GM23338 (cell line): ENCODE data around the gene DDX4. TPM values are rescaled to one million over a fixed set of nuclear protein-coding genes. Genes with fewer than 3 reads are reported as not detected.

Experiments
- ATAC-seq: fragments of 200-7000 bp; cut with Tn5 transposase; 3 replicates; pipeline ENCODE4 v1.9.1; 2020
- DNase-seq: peaks from one replicate; pipeline ENCODE4 v3.0.0-alpha.2; 2015; ENCODE audit warnings: low spot score
- H2AFZ ChIP-seq: fragments of 200-600 bp; sonication (generic); 2 replicates; pipeline ENCODE4 v1.8.0; 2016; ENCODE audit warnings: antibody characterized with exemption, mild to moderate bottlenecking, moderate library complexity
- H3F3A ChIP-seq: fragments of 200-600 bp; sonication (generic); replicated peaks from 2 replicates; pipeline ENCODE4 v1.8.0; 2017; ENCODE audit warnings: antibody characterized with exemption, mixed run types, low read depth
- H3K27ac ChIP-seq: fragments of 200-600 bp; sonication (generic); 2 replicates; pipeline ENCODE4 v1.6.1; 2016; ENCODE audit warnings: low read depth
- H3K27me3 ChIP-seq: fragments of 200-600 bp; sonication (generic); 2 replicates; pipeline ENCODE4 v1.8.0; 2016; ENCODE audit warnings: mild to moderate bottlenecking, mixed run types, moderate library complexity; ENCODE audit not compliant: insufficient read depth
- H3K36me3 ChIP-seq: fragments of 200-600 bp; sonication (generic); 2 replicates; pipeline ENCODE4 v1.8.0; 2016; ENCODE audit warnings: mild to moderate bottlenecking; ENCODE audit not compliant: insufficient read depth
- H3K4me1 ChIP-seq: fragments of 200-600 bp; sonication (generic); 2 replicates; pipeline ENCODE4 v1.8.0; 2016; ENCODE audit warnings: mild to moderate bottlenecking, moderate library complexity; ENCODE audit not compliant: insufficient read depth
- H3K4me2 ChIP-seq: fragments of 200-600 bp; sonication (generic); 2 replicates; pipeline ENCODE4 v1.7.1; 2017; ENCODE audit warnings: mixed run types
- H3K4me3 ChIP-seq: fragments of 200-600 bp; sonication (generic); 2 replicates; pipeline ENCODE4 v1.6.1; 2016; ENCODE audit warnings: mixed run types
- H3K79me2 ChIP-seq: fragments of 200-600 bp; sonication (generic); replicated peaks from 2 replicates; pipeline ENCODE4 v1.8.0; 2017; ENCODE audit warnings: mild to moderate bottlenecking; ENCODE audit not compliant: insufficient read depth
- H3K9me2 ChIP-seq: fragments of 200-600 bp; sonication (generic); 2 replicates; pipeline ENCODE4 v1.8.0; 2017; ENCODE audit not compliant: insufficient read depth
- H4K20me1 ChIP-seq: fragments of 200-600 bp; sonication (generic); replicated peaks from 2 replicates; pipeline ENCODE4 v1.8.0; 2017; ENCODE audit warnings: mild to moderate bottlenecking; ENCODE audit not compliant: insufficient read depth
- H3K27ac Mint-ChIP-seq: 2 replicates; pipeline ENCODE4 v1.8.0; 2020; ENCODE audit warnings: inconsistent platforms, mild to moderate bottlenecking, moderate library complexity, mixed read lengths
- H3K27me3 Mint-ChIP-seq: 3 replicates; pipeline ENCODE4 v1.8.0; 2022; ENCODE audit warnings: low read depth, mild to moderate bottlenecking, moderate library complexity, mixed read lengths, inconsistent platforms; ENCODE audit not compliant: insufficient read depth, poor library complexity
- H3K36me3 Mint-ChIP-seq: 3 replicates; pipeline ENCODE4 v1.8.0; 2021; ENCODE audit warnings: low read depth, mild to moderate bottlenecking, inconsistent platforms, moderate library complexity, mixed read lengths
- H3K4me1 Mint-ChIP-seq: 3 replicates; pipeline ENCODE4 v1.8.0; 2020; ENCODE audit warnings: mild to moderate bottlenecking, inconsistent platforms, mixed read lengths
- H3K4me3 Mint-ChIP-seq: 3 replicates; pipeline ENCODE4 v1.8.0; 2021; ENCODE audit warnings: moderate library complexity, mild to moderate bottlenecking, inconsistent platforms, mixed read lengths
- H3K9me3 Mint-ChIP-seq: 3 replicates; pipeline ENCODE4 v1.8.0; 2020; ENCODE audit warnings: moderate library complexity, mild to moderate bottlenecking, inconsistent platforms, mixed read lengths
- CREB1 ChIP-seq: fragments of 250-450 bp; sonication (Bioruptor Pico); IDR thresholded peaks from 2 replicates; pipeline ENCODE4 v1.5.0; 2020; ENCODE audit warnings: low read depth, mild to moderate bottlenecking, moderate library complexity
- CTCF ChIP-seq, 2 experiments: fragments of 200-600 bp in 1 of 2; sonication (generic) in 1 of 2; conservative IDR thresholded peaks; 2 replicates each; pipeline versions ENCODE4 v1.5.1 to v1.6.1; 2016 to 2017; ENCODE audit warnings: antibody characterized with exemption in 2 of 2, low read depth in 2 of 2, mild to moderate bottlenecking in 2 of 2, moderate library complexity in 1 of 2
- ETS1 ChIP-seq: IDR thresholded peaks from 2 replicates; pipeline ENCODE4 v1.6.1; 2016; ENCODE audit warnings: antibody characterized with exemption
- EZH2 ChIP-seq: fragments of 200-600 bp; sonication (generic); IDR thresholded peaks from one replicate; pipeline ENCODE4 v1.8.0; 2017; ENCODE audit warnings: antibody characterized with exemption, mild to moderate bottlenecking, low read depth; ENCODE audit not compliant: unreplicated experiment
- EZH2phosphoT487 ChIP-seq: fragments of 200-600 bp; sonication (generic); IDR thresholded peaks from one replicate; pipeline ENCODE4 v1.8.1; 2018; ENCODE audit warnings: antibody characterized with exemption; ENCODE audit not compliant: unreplicated experiment
- JUNB ChIP-seq: IDR thresholded peaks from one replicate; pipeline ENCODE4 v1.6.1; 2016; ENCODE audit warnings: antibody characterized with exemption; ENCODE audit not compliant: unreplicated experiment
- NANOG ChIP-seq: IDR thresholded peaks from 2 replicates; pipeline ENCODE4 v1.6.1; 2016; ENCODE audit warnings: antibody characterized with exemption, borderline replicate concordance
- POLR2AphosphoS5 ChIP-seq: IDR thresholded peaks from 2 replicates; pipeline ENCODE4 v1.6.1; 2016; ENCODE audit warnings: antibody characterized with exemption, low read depth
- REST ChIP-seq: IDR thresholded peaks from one replicate; pipeline ENCODE4 v1.6.1; 2018; ENCODE audit warnings: antibody characterized with exemption; ENCODE audit not compliant: unreplicated experiment
- STAT1 ChIP-seq: IDR thresholded peaks from one replicate; pipeline ENCODE4 v1.6.1; 2016; ENCODE audit warnings: antibody characterized with exemption; ENCODE audit not compliant: unreplicated experiment
- ZNF114 ChIP-seq: fragments of 250-450 bp; sonication (Bioruptor Pico); IDR thresholded peaks from 2 replicates; pipeline ENCODE4 v1.5.0; 2020; ENCODE audit warnings: mild to moderate bottlenecking, moderate library complexity
- ZNF331 ChIP-seq: fragments of 250-450 bp; sonication (Bioruptor Pico); IDR thresholded peaks from 2 replicates; pipeline ENCODE4 v1.5.0; 2020; ENCODE audit warnings: low read depth, mild to moderate bottlenecking, moderate library complexity
- ZNF462 ChIP-seq: fragments of 250-450 bp; sonication (Bioruptor Pico); IDR thresholded peaks from 2 replicates; pipeline ENCODE4 v1.5.0; 2020; ENCODE audit warnings: mild to moderate bottlenecking, moderate library complexity
- polyA plus RNA-seq: library from polyadenylated mRNA; unstranded; fragments of >200 nt; fragmentation: Nextera tagmentation; extraction: Ambion mirVana; gene quantifications from 2 replicates; pipeline ENCODE4 v1.2.1, GENCODE V29; 2016
- total RNA-seq: library from RNA; depleted of rRNA; stranded (reverse); fragments of >200 nt; shearing (Covaris generic); gene quantifications from 2 replicates; pipeline ENCODE4 v1.2.3, GENCODE V29; 2014

The DDX4 gene
- total and polyA plus RNA-seq, 2 experiments from 2014 or later: 0.83 TPM; not detected in 1

- no peaks in the 10 kb centered on the region for H3K36me3 ChIP-seq
- no peak overlapping the region for H3K4me3 Mint-ChIP-seq
- no peak for ATAC-seq
- H3K79me2 ChIP-seq: no peaks in the 10 kb centered on the region
- TF ChIP-seq POLR2AphosphoS5 (no peak), ZNF462 (CRISPR knock-in tag) (no peak), CREB1 (no peak), CTCF (conservative IDR thresholded peaks at IDR 0.05; ENCODE audit: low read depth in 2 of 2) (no peak), REST (no peak), EZH2 (no peak), STAT1 (no peak), ZNF331 (CRISPR knock-in tag) (no peak), EZH2phosphoT487 (no peak), NANOG (no peak), JUNB (no peak), ETS1 (no peak), ZNF114 (no peak)
- no peaks in the 10 kb centered on the region for H4K20me1 ChIP-seq
- peaks cover 6% of the 10 kb centered on the region for H3K27me3 Mint-ChIP-seq
- H3K9me2 ChIP-seq: no peaks in the 10 kb centered on the region; the same call in 1 of the 2 replicates
- H3K4me1 ChIP-seq: no peaks in the 10 kb centered on the region
- H3F3A ChIP-seq: no peaks in the 10 kb centered on the region
- H3K27me3 ChIP-seq: no peaks in the 10 kb centered on the region
- no peak overlapping the region for H3K4me3 ChIP-seq
- H3K36me3 Mint-ChIP-seq: no peaks in the 10 kb centered on the region
- no peak overlapping the region for H3K4me2 ChIP-seq
- H3K27ac ChIP-seq: no peak overlapping the region
- H3K4me1 Mint-ChIP-seq: no peaks in the 10 kb centered on the region
- H3K9me3 Mint-ChIP-seq: peaks cover 3% of the 10 kb centered on the region
- no peak for DNase-seq
- no peak overlapping the region for H2AFZ ChIP-seq
- H3K27ac Mint-ChIP-seq: no peak overlapping the region
Measured at GRCh38 chr5:55866485-55866884, 128.6 kb downstream of the DDX4 start.
